Epithelial cell of esophagus (primary cell): ENCODE results near the gene CBFA2T3.

Experiments
- DNase-seq: peaks from one replicate; pipeline ENCODE4 v3.0.0; 2010; ENCODE audit warnings: low read depth
- H3K4me3 ChIP-seq: 2 replicates; pipeline ENCODE4 v1.5.1; 2011; ENCODE audit warnings: mild to moderate bottlenecking, low read length, control low read depth
- CTCF ChIP-seq: IDR thresholded peaks from 2 replicates; pipeline ENCODE4 v1.5.1; 2011; ENCODE audit warnings: low read depth, mild to moderate bottlenecking, low read length, control low read depth, inconsistent platforms; ENCODE audit not compliant: insufficient read depth; ENCODE audit errors: missing control alignments

The CBFA2T3 gene

GRCh38 chr16:88968589-88969280 lies 8.3 kb downstream of the CBFA2T3 start:
- DNase-seq: no peak
- no peak overlapping the region for H3K4me3 ChIP-seq
- TF ChIP-seq CTCF: no peak

GRCh38 chr16:88967830-88968588 lies 9.0 kb downstream of the CBFA2T3 start:
- no peak for TF ChIP-seq CTCF
- no peak overlapping the region for H3K4me3 ChIP-seq

GRCh38 chr16:88966986-88967829 lies 9.8 kb downstream of the CBFA2T3 start:
- no peak overlapping the region for H3K4me3 ChIP-seq
- TF ChIP-seq CTCF: no peak
- DNase-seq: no peak

More at GRCh38 chr16:88967830-88968588, 9.0 kb downstream of the CBFA2T3 start:
- no peak for DNase-seq

- no peak for TF ChIP-seq CTCF
- no peak overlapping the region for H3K4me3 ChIP-seq
- no peak for DNase-seq
Measured at GRCh38 chr16:88965826-88966480, 11.1 kb downstream of the CBFA2T3 start.

- no peak for DNase-seq
- TF ChIP-seq CTCF: no peak
- no peak overlapping the region for H3K4me3 ChIP-seq
Measured at GRCh38 chr16:88965411-88965810, 11.6 kb downstream of the CBFA2T3 start.

- no peak for DNase-seq
- no peak overlapping the region for H3K4me3 ChIP-seq
- no peak for TF ChIP-seq CTCF
Measured at GRCh38 chr16:88964636-88965035, 12.4 kb downstream of the CBFA2T3 start.
